LHCN-M2 (cell line): ENCODE results near the gene MRPL41. TPM values are rescaled to one million over a fixed set of nuclear protein-coding genes. Genes with fewer than 3 reads are reported as not detected.
"Not testable (repeated sequence)": the region's sequence is repeated elsewhere in the genome, so short reads cannot be mapped to it uniquely, and the experiment has no call there.

ENCODE experiments used
- DNase-seq: peaks from one replicate; pipeline ENCODE4 v3.0.0-alpha.2; 2012; ENCODE audit warnings: low read depth
- total RNA-seq: library from RNA; depleted of rRNA; stranded (reverse); fragments of >200 nt; gene quantifications from 2 replicates; pipeline ENCODE4 v1.2.3, GENCODE V29; 2014

MRPL41 gene
- total RNA-seq, 1 experiment from 2014 or later: 63.0 TPM

DNA sequence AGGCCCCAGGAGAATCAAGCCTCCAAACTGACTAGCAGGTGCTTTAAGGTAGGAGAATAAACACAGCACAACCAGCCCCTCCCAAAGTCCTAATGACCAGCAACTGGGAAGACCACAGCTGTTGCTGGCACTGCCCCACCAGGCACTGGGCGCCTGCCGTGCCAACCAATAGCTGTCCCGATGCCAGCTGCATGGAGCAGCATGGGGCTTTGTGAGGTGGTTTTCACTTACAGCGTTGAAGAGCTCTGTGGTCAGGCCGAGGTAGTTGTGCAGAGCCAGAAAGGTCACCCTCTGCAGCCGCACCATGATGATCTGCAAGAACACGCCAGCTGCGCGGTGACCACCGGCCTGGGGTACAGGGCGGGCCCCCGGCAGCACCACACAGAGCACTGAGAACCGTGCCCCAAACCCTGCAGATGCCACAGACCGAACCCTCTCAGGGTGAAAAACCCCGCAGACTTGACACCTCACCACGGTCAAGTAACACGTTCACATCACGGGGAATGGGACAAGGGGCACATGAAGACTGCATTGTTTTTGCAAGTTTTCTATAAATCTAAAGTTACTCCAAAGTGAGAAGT, 30.2 kb upstream of the MRPL41 start:
- peak; percentile 58 for DNase-seq

GRCh38 chr9:137522746-137523455, 28.8 kb upstream of the MRPL41 start:
- no peak for DNase-seq

DNA sequence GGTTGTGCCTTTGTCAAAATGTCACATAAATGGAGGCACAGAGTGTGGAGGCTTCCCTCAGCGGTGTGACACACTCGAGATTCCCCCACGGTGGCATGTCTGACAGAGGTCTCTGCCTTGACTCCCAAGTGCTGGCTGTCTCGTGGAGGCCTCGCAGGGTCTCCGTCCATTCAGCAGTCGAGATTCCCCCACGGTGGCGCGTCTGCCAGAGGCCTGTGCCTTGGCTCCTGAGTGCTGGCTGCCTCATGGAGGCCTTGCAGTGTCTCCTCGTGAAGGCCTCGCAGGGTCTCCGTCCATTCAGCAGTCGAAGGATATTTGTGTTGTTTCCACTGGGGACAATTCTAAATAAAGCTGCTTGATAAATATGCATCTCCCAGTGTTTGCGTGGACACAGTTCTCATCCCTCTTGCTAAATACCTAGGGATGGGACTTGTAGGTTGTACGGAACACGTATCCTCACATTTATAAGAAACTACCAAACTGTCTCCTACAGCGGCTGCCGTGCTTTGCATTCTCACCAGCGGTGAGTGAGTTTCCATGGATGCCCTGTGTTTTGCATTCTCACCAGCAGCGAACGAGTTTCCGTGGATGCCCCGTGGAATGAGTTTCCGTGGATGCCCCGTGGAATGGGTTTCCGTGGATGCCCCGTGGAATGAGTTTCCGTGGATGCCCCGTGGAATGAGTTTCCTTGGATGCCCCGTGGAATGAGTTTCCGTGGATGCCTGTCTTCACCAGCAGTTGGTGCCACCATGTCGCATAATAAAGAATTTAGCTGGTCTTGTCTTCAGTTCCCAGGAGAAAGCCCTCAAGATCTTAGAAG, 27.3 kb upstream of the MRPL41 start:
- DNase-seq: no peak

DNA sequence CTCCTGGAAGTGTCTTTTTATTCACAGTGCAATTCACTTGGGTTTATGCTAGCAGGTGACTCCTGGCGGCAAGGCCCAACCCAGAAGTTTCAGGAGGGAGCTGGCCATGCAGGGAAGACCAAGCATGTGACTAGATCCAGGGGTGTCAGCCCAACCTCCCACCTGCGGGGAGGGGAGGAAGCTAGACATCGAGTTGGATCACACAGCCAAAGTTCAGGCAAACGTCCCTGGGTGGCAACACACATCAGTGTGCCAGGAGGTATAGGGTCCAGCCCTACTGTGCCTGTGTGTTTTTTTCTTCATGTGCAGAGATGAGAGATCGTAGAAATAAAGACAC, 26.7 kb upstream of the MRPL41 start:
- DNase-seq: no peak

DNA sequence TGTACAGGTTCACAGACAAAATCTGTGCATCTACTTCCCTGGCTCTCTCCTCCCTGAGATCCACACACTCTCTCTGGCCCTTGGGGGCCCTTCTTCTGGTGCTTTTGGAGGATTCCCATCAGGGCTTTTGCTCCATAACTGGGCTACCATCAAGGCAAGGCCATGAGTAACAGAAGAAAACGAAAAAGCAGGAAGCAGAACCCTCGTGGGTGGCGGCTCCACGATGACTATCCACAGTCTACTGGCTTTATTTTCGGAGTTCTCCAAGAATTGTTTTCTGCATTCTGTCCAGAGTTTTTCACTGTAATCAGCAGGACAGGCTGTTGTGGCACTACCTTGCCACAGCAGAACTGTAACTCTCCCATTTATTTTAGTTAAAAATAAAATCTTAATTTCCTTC, 21.3 kb upstream of the MRPL41 start:
- no peak for DNase-seq

DNA sequence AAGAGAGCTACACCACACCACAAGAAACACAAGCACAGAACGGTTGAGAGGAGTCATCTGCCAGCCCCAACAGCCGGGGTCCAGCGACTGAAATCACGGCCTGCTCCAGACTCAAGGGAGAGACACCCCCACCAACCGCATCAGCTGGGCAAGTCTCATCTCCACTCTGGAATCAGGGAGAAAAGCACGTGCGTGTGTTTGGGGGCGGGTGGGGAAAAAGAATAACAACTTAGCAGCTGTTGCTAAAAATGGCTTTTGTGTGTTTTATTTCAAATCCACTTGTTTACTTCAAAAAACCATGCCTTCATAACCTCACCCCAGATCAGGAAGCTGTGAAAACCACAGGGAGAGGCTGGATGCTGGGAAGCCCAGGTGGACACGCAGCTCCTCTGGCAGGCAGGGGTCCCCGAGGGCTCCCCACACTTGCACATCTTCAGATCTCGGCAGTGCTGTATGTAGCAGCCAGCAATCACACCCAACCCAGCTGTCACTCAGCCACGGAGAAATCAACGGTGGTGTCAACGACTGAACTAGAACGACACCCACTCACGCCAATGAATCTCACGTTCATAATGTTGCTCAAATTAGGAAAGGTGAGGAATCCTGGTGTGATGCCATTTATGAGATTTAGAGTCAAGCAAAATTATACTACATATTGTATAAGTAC, 20.4 kb upstream of the MRPL41 start:
- peak; percentile 83 for DNase-seq

DNA sequence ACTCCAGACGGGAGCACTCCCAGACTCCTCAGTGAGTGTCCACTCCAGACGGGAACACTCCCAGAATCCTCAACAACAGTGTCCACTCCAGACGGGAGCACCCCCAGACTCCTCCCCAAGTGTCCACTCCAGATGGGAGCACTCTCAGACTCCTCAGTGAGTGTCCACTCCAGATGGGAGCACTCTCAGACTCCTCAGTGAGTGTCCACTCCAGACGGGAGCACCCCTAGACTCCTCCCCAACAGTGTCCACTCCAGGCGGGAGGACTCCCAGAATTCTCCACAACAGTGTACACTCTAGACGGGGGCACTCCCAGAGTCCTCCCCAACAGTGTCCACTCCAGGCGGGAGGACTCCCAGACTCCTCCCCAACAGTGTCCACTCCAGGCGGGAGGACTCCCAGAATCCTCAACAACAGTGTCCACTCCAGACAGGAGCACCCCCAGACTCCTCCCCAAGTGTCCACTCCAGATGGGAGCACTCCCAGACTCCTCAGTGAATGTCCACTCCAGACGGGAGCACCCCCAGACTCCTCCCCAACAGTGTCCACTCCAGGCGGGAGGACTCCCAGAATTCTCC, 18.7 kb upstream of the MRPL41 start:
- not testable (repeated sequence) for DNase-seq

DNA sequence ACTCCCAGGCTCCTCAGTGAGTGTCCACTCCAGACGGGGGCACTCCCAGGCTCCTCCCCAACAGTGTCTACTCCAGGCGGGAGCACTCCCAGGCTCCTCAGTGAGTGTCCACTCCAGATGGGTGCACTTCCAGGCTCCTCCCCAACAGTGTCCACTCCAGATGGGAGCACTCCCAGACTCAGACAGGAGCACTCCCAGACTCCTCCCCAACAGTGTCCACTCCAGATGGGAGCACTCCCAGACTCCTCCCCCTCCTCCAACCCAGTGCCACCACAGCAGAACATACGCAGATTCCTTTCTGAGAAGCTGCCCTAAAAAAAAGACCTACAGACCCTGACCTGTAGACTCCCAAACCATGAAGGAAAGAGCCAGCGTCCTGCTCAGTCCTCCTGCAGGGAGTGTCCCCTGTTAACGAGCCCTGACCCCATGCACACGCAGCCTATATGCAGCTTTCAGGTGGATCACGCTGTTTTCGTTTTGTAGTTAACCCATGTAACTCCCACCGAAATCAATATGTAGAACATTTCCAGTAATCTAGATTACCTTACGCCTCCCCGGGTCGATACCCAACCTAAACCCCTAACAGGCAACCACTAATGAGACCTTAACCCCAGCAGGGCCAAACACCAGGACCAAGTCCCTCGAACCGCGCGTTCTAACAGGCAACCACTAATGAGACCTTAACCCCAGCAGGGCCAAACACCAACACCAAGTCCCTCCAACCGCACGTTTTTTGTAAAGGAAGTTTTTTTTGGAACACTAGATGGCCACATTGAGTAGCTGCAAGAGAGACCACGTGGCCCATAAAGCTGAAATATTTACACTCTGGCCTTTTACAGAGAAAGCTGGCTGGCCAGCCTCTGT, 17.2 kb upstream of the MRPL41 start:
- peak; percentile 69 for DNase-seq

DNA sequence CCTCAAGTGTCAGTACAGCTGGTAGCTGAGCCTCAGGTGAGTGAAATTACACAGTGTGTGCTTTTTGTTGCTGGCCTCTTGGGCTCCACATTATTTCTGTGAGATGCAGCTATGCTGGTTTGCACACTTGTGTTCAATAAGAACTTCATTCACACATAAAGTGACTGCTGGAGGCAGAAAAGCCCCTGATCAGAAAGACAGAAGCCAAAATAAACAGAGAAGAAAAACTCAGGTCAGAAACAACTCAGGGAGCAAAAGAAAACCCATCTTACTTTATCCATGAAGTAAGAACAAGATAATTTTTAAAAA, 16.6 kb upstream of the MRPL41 start:
- no peak for DNase-seq

DNA sequence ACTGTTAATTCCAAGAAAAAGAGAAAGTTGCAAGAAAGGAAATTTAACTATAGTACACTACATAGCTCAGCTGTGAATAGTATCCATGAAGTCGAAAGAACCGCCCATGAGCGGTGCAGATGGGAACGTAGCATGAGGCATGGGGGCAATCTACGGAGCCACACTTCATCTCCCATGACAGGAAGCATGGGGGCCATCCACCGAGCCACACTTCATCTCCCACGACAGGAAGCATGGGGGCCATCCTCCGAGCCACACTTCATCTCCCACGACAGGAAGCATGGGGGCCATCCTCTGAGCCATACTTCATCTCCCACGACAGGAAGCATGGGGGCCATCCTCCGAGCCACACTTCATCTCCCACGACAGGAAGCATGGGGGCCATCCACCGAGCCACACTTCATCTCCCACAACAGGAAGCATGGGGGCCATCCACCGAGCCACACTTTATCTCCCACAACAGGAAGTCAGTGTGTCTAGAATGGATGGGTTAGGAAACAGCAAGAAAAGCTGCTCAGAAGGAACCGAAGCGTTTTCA, 15.0 kb upstream of the MRPL41 start:
- DNase-seq: not testable (repeated sequence)

GRCh38 chr9:137538058-137538457, 13.6 kb upstream of the MRPL41 start:
- DNase-seq: no peak

GRCh38 chr9:137540536-137540935, 11.1 kb upstream of the MRPL41 start:
- no peak for DNase-seq

- no peak for DNase-seq
Observed at GRCh38 chr9:137542486-137542885, 9.2 kb upstream of the MRPL41 start.

GRCh38 chr9:137543237-137543963, 8.3 kb upstream of the MRPL41 start:
- DNase-seq: no peak

DNA sequence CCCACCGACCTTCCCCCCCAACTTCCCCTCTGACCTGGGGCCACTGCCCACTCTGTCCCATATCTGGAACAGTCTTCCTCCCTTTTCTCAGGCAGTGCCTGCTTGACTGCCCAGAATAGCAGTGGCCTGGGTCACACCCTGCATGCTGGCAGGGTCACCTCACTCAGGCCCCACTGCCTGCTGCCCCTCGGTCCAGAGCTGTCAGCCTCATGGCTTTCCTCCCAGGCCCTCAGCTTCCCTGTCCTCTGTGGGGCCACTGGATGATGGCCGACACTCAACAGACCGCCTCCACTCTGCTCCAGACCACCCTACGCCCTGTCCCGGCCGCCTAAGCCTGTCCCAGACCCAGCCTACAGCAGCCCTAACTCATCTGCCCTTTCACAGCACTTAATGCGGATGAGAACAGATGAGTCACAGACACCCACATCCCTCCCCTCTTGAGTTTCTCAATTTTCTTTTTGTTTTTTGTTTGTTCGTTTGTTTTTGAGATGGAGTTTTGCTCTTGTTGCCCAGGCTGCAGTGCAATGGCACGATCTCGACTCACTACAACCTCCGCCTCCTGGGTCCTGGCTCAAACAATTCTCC, 7.4 kb upstream of the MRPL41 start:
- DNase-seq: peak; percentile 65

GRCh38 chr9:137545123-137545522, 6.6 kb upstream of the MRPL41 start:
- DNase-seq: peak; percentile 61

DNA sequence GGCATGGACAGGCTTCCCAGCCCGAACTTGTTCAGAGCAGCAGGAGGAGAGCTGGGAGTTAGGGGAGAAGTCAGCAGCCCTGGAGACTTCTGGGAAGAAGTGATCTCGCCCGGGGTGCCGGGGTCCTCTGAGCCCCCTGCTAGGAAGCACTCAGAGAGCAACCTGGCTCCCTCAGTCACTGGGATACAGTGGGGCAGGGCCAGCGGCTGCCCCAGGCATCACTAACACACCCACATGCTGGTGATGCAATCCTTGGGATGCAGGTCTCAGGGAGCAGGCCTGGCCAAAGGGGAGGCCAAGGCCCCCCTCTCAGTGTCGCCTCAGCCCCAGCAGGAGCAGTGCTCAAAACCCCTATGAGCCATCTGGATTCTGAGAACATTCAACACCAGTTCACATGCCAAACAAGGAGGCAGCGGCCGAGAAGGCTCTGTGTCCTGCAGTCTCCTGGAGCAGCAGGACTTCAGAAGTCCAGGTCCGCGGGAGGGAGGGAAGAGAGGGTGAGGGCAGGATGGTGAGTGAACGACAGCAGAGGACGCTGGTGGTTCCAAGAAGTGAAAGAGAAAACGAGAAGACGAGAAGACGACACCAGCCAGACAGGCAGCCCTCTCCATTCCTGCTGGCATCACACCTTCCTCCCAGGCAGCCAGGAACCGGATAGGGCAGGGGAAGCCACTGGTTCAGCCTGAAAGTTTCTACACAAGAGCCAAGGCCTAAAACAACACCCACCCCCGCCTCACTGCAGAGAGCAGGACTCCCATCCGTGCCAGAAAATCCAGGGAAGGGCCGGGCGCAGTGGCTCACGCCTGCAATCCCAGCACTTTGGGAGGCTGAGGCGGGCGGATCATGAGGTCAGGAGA, 3.8 kb upstream of the MRPL41 start:
- DNase-seq: no peak

DNA sequence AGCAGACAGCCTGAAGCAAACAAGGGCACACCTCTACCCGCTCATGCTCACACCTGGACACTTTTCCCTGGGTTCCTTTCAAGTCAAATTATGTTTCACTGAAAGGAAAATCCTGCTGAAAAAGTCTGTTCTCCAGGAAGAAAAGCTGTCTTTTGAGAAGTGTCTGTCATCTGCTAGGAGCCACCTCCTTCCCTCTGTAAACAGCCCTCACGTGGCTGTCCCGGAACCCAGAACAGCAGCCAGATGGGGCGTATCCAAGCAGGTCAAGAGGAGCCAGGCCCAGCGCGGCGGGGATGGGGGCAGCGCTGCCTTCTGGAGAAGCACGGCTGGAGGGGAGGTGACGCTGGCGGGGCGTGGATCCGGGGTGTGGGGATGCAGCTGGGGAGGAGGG, 1.5 kb upstream of the MRPL41 start, which contains the start of gene PNPLA7:
Gene PNPLA7, minus strand, starts transcription at position 172 of the 391 bp plus-strand sequence. CDS start 205 bp downstream, outside the sequence.
- peak; percentile 58 for DNase-seq

GRCh38 chr9:137550958-137551263, 768 bp upstream of the MRPL41 start:
- not testable (repeated sequence) for DNase-seq
